HG02571 (cell line): ENCODE measurements around the gene CDK14.
"Not testable (repeated sequence)": the region's sequence is repeated elsewhere in the genome, so short reads cannot be mapped to it uniquely, and the experiment has no call there.

Experiments
- ATAC-seq: cut with Tn5 transposase; IDR thresholded peaks from one replicate; pipeline ENCODE4 v1.9.1; 2021; ENCODE audit warnings: mild to moderate bottlenecking, moderate library complexity; ENCODE audit not compliant: unreplicated experiment

CDK14 gene

GRCh38 chr7:90713628-90714027 lies 117.5 kb downstream of the CDK14 start:
- ATAC-seq, result no peak

- peak; percentile 66 for ATAC-seq
Observed at GRCh38 chr7:90715067-90715466, 118.9 kb downstream of the CDK14 start.

GRCh38 chr7:90717296-90718060 lies 121.4 kb downstream of the CDK14 start:
- ATAC-seq, result no peak

- ATAC-seq, result no peak
Observed at GRCh38 chr7:90719155-90719554, 123.0 kb downstream of the CDK14 start.

- no peak for ATAC-seq
Observed at GRCh38 chr7:90720984-90721760, 125.1 kb downstream of the CDK14 start.

GRCh38 chr7:90721869-90722431 lies 125.8 kb downstream of the CDK14 start:
- no peak for ATAC-seq

DNA sequence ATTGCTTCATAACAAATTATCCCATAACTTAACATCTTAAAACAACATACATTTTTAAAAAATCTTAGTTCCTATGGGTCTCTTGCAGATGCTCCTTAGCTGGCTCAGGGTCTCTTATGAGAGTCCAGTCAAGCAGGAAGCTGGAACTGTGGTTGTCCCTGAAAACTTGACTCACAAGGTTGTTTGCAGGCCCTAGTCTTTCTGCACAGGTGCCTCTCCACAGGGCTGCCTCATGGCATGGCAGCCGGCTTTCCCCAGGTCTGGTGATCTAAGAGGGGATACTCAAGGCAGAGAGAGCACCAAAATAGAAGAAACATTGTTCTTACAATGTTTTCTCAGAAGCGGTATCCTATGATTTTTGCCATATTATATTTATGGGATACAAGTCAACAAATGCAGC lies 127.1 kb downstream of the CDK14 start:
- no peak for ATAC-seq

- no peak for ATAC-seq
Observed at GRCh38 chr7:90723866-90724265, 127.7 kb downstream of the CDK14 start.

- no peak for ATAC-seq
Observed at GRCh38 chr7:90726120-90726519, 130.0 kb downstream of the CDK14 start.

GRCh38 chr7:90726623-90727022 lies 130.5 kb downstream of the CDK14 start:
- ATAC-seq, result no peak

GRCh38 chr7:90727412-90727811 lies 131.3 kb downstream of the CDK14 start:
- ATAC-seq, result no peak

GRCh38 chr7:90728568-90728967 lies 132.4 kb downstream of the CDK14 start:
- ATAC-seq, result peak; percentile 57

DNA sequence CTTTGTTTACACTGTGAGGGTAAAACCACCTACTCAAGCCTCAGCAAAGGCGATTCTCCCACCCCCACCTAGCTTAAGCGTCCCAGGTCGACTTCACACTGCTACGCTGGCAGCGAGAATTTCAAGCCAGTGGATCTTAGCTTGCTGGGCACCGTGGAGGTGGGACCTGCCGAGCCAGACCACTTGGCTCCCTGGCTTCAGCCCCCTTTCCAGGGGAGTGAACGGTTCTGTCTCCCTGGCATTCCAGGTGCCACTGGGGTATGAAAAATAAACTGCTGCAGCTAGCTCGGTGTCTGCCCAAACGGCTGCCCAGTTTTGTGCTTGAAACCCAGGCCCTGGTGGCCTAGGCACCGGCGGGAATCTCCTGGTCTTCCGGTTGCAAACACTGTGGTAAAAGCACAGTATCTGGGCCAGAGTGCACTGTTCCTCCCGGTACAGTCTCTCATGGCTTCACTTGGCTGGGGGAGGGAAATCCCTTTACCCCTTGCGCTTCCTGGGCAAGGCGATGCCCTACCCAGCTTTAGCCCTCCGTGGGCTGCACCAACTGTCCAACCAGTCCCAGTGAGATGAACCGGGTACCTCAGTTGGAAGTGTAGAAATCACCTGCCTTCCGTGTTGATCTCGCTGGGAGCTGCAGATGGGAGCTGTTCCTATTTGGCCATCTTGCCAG lies 139.6 kb downstream of the CDK14 start:
- ATAC-seq, result not testable (repeated sequence)

GRCh38 chr7:90736316-90736715 lies 140.2 kb downstream of the CDK14 start:
- no peak for ATAC-seq

DNA sequence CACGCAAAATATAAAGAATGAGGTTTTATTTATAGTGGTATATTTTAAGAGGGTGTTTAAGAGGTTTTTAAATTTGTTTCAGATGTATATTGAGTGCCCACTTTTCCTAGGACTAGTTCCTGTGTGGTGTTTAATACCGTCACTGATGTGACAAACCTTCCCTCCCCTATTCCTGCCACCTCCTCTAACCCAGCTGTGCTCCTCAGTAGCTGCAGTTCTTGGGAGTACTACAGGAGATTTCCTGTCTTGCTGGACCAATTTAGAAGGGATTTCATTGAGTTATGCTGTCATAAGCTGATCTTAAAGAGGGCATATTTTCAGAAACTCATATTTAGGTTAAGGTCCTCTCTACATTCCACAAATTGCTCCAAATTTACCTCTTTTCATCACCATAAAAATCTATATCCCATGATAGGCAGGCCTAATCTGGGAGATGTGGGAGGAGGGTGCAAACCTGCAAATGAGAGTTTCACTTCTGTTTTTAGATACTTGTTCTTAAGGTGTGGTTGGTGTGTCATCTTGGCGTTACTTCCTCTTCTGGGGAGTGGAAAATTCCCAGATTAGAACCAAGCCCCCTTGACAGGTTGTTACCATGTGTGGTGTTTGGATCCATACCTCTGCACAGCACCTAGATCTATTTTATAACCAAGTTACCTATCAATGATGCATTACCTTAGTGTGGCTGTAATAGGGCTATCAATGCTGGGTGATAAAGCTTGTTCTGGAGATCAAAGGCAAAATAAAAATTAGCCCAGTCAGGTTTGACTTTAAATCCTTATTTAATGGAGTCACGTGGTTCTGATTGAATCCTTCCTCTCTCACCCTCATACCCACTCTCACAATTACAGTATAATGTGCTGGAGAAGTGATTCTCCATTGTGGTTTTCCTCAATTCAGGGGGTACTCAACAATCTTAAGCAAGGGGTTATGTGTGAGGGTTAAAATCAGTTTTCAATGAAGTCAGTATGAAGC lies 141.1 kb downstream of the CDK14 start:
- peak; percentile 96 for ATAC-seq

GRCh38 chr7:90738249-90738648 lies 142.1 kb downstream of the CDK14 start:
- ATAC-seq, result no peak

- ATAC-seq, result no peak
Observed at GRCh38 chr7:90739716-90740115, 143.6 kb downstream of the CDK14 start.

GRCh38 chr7:90740386-90740785 lies 144.3 kb downstream of the CDK14 start:
- ATAC-seq, result no peak

- no peak for ATAC-seq
Observed at GRCh38 chr7:90743626-90744025, 147.5 kb downstream of the CDK14 start.

DNA sequence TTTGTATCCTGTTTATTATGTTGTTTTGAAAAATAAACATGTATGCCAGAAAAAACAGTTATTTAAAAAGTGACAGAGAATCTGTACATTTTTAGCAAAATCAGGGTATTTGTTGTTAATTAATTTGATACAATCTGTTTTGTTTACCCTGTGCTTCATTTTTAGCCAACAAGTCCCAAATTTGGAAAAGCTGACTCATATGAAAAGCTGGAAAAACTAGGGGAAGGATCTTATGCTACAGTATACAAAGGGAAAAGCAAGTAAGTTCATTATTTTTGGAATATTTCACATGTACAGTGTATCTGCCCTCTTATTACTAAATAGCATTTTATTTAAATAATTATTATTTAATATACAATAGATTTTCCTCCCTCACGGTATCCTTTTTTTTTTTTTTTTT lies 151.4 kb downstream of the CDK14 start:
- no peak for ATAC-seq
